SU-DHL-6 (cell line): ENCODE results near the gene HIVEP3.

ENCODE experiments used
- CTCF ChIP-seq: fragments of 200-600 bp; sonication (generic); IDR thresholded peaks from one replicate; pipeline ENCODE4 v1.5.1; 2017; ENCODE audit warnings: antibody characterized with exemption, mild to moderate bottlenecking, low read length, moderate library complexity; ENCODE audit not compliant: insufficient read depth, poor library complexity, severe bottlenecking
- EZH2phosphoT487 ChIP-seq: fragments of 200-600 bp; sonication (generic), shearing (Covaris generic); conservative IDR thresholded peaks from 2 replicates; pipeline ENCODE4 v1.6.1; 2018; ENCODE audit warnings: mild to moderate bottlenecking, antibody characterized with exemption, low read length, moderate library complexity, mixed read lengths

DNA sequence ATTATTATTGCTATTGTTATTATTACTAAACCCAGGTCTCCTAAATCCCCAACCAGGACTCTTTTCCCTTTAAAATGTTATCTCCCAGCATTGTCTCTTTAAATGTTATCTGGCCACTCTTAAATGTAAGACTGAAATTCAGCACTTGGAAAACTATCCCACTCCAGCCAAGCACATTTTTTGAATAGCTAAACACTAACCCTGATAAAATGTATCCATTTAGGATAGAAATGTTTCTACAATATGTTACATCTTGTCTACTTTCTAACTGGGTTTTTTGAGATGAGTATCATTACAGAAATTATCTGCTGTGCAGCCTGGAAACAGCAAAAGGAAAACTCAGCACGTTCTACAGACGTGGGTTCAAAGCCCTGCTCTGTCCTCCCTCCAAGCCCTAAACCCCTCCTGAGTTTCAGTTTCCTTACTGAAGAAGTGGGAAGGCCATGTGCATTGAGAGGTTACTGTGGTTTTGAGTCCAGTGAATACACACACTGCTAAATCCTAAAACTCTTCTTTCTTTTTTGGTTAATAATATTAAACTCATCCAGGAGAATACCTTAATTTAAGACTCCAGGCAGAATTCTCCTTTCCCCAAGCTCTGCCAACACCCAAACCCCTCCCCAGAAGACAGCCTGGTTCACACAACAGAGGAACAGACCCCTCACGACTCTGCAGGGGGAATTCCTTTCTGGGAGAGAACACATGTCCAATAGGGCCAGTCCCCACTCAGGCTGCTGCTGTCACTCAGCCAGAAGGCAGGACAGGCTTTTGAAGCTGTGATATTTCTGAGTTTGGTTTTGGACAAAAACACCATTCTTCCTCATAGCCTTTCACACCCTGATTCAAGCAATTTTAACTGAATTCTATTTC lies 41.9 kb downstream of the HIVEP3 start:
- no peak for TF ChIP-seq CTCF
- no peak for TF ChIP-seq EZH2phosphoT487
